Measurements from ENCODE around the gene NEMP1.

- TF ChIP-seq POLR2AphosphoS5 (IDR thresholded peaks at IDR 0.05), result no peak
- TF ChIP-seq, protein P1, sequence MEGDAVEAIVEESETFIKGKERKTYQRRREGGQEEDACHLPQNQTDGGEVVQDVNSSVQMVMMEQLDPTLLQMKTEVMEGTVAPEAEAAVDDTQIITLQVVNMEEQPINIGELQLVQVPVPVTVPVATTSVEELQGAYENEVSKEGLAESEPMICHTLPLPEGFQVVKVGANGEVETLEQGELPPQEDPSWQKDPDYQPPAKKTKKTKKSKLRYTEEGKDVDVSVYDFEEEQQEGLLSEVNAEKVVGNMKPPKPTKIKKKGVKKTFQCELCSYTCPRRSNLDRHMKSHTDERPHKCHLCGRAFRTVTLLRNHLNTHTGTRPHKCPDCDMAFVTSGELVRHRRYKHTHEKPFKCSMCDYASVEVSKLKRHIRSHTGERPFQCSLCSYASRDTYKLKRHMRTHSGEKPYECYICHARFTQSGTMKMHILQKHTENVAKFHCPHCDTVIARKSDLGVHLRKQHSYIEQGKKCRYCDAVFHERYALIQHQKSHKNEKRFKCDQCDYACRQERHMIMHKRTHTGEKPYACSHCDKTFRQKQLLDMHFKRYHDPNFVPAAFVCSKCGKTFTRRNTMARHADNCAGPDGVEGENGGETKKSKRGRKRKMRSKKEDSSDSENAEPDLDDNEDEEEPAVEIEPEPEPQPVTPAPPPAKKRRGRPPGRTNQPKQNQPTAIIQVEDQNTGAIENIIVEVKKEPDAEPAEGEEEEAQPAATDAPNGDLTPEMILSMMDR (IDR thresholded peaks at IDR 0.05 in 8 of 11, conservative IDR thresholded peaks at IDR 0.05 in 3 of 11), result no peak
- TF ChIP-seq POLR2A (IDR thresholded peaks at IDR 0.05), result no peak
Measured at GRCh38 chr12:57047981-57048380, 30.6 kb downstream of the NEMP1 start.
